Measurements from ENCODE around the gene PTTG1IP. TPM values are rescaled to one million over a fixed set of nuclear protein-coding genes. Genes with fewer than 3 reads are reported as not detected.

Gene PTTG1IP
- total RNA-seq, 6 donors from 2014 or later: 150 to 316 (median 247) TPM

GRCh38 chr21:44815225-44815624 is 58.3 kb downstream of the PTTG1IP start:
- 90 to 100% methylated on average over 5 to 8 of the region's 8 CpGs for WGBS, 2 donors
- DNase-seq (peak in 1 of 2 donors; percentile 70), ATAC-seq (ENCODE audit: low FRiP score in 2 of 2) (no peak)
- no peaks in the 10 kb centered on the region for H3K27me3 ChIP-seq
- H3K9me3 ChIP-seq: peaks cover 0 to 3% (median 1%) of the 10 kb centered on the region in 4 donors
- H3K4me3 ChIP-seq: no peak overlapping the region
- TF ChIP-seq, protein P1, sequence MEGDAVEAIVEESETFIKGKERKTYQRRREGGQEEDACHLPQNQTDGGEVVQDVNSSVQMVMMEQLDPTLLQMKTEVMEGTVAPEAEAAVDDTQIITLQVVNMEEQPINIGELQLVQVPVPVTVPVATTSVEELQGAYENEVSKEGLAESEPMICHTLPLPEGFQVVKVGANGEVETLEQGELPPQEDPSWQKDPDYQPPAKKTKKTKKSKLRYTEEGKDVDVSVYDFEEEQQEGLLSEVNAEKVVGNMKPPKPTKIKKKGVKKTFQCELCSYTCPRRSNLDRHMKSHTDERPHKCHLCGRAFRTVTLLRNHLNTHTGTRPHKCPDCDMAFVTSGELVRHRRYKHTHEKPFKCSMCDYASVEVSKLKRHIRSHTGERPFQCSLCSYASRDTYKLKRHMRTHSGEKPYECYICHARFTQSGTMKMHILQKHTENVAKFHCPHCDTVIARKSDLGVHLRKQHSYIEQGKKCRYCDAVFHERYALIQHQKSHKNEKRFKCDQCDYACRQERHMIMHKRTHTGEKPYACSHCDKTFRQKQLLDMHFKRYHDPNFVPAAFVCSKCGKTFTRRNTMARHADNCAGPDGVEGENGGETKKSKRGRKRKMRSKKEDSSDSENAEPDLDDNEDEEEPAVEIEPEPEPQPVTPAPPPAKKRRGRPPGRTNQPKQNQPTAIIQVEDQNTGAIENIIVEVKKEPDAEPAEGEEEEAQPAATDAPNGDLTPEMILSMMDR (IDR thresholded peaks at IDR 0.05): no peak
- TF ChIP-seq POLR2AphosphoS5 (IDR thresholded peaks at IDR 0.05) (no peak), POLR2A (IDR thresholded peaks at IDR 0.05) (no peak), EP300 (IDR thresholded peaks at IDR 0.05) (no peak)
- H3K36me3 ChIP-seq: peaks cover 2 to 25% (median 18%) of the 10 kb centered on the region in 4 donors
- no peak overlapping the region for H3K27ac ChIP-seq
- H3K4me1 ChIP-seq: peaks cover 16 to 33% (median 24%) of the 10 kb centered on the region in 4 donors

DNA sequence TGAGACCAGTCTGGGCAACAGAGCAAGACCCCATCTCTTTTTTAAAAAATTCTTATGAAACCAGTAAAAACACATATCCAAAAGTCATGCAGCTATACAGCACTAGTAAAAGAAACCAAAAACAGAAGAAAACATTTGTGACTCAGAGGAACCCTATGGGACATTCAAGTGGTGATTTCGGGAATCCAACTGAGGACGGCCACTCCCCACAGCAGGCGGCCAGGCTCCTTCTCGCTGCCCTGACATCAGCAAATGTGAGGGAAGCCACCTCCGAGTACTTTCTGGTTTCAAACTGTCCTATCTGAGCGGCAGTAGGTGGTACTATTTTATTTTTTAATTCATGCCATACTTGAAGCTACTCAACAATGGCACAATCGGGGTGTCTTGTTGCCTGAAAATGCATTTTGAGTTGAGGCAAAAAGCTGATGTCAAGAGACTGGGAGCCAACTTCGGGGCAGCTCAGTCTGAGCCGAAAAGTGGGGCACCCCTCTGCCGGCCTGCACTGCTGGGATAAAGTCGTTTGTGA is 58.9 kb downstream of the PTTG1IP start:
- DNase-seq (no peak), ATAC-seq (ENCODE audit: low FRiP score in 2 of 2) (no peak)
- Histone ChIP-seq H3K27me3 (no peaks in the 10 kb centered on the region), H3K4me3 (no peak overlapping the region), H3K27ac (no peak overlapping the region), H3K4me1 (peaks cover 16 to 33% (median 24%) of the 10 kb centered on the region in 4 donors), H3K36me3 (peaks cover 9 to 31% (median 24%) of the 10 kb centered on the region in 4 donors), H3K9me3 (peaks cover 0 to 3% (median 0%) of the 10 kb centered on the region in 4 donors)
- 86 to 87% methylated on average over 11 of the region's 11 CpGs for WGBS, 2 donors
- no peak for TF ChIP-seq POLR2AphosphoS5 (IDR thresholded peaks at IDR 0.05)
- TF ChIP-seq POLR2A (IDR thresholded peaks at IDR 0.05): no peak
- TF ChIP-seq, protein P1 (IDR thresholded peaks at IDR 0.05): no peak
- no peak for TF ChIP-seq EP300 (IDR thresholded peaks at IDR 0.05)

GRCh38 chr21:44813727-44814126 is 59.8 kb downstream of the PTTG1IP start:
- DNase-seq: no peak
- no peak for TF ChIP-seq EP300 (IDR thresholded peaks at IDR 0.05)
- TF ChIP-seq, protein P1 (IDR thresholded peaks at IDR 0.05): no peak
- TF ChIP-seq POLR2A (IDR thresholded peaks at IDR 0.05): no peak
- TF ChIP-seq POLR2AphosphoS5 (IDR thresholded peaks at IDR 0.05): no peak
- WGBS, 2 donors: 95 to 98% methylated on average over 9 to 18 of the region's 18 CpGs
- Histone ChIP-seq H3K36me3 (peaks cover 10 to 39% (median 28%) of the 10 kb centered on the region in 4 donors), H3K9me3 (no peaks in the 10 kb centered on the region), H3K4me1 (peaks cover 14 to 30% (median 22%) of the 10 kb centered on the region in 4 donors), H3K27me3 (no peaks in the 10 kb centered on the region), H3K4me3 (no peak overlapping the region), H3K27ac (no peak overlapping the region)
- no peak for ATAC-seq (ENCODE audit: low FRiP score in 2 of 2)

- DNase-seq: no peak
- peaks cover 11 to 25% (median 18%) of the 10 kb centered on the region in 4 donors for H3K4me1 ChIP-seq
- ATAC-seq (ENCODE audit: low FRiP score in 2 of 2): no peak
- H3K27me3 ChIP-seq: no peaks in the 10 kb centered on the region
- no peak overlapping the region for H3K4me3 ChIP-seq
- H3K27ac ChIP-seq: no peak overlapping the region
- peaks cover 10 to 45% (median 33%) of the 10 kb centered on the region in 4 donors for H3K36me3 ChIP-seq
- H3K9me3 ChIP-seq: no peaks in the 10 kb centered on the region
- WGBS, 2 donors: 90 to 95% methylated on average over 10 of the region's 10 CpGs
- no peak for TF ChIP-seq POLR2A (IDR thresholded peaks at IDR 0.05)
- TF ChIP-seq POLR2AphosphoS5 (IDR thresholded peaks at IDR 0.05): no peak
- TF ChIP-seq, protein P1 (IDR thresholded peaks at IDR 0.05): no peak
- no peak for TF ChIP-seq EP300 (IDR thresholded peaks at IDR 0.05)
These were observed 60.3 kb downstream of the PTTG1IP start for GRCh38 chr21:44813149-44813548.

GRCh38 chr21:44812640-44813039 is 60.9 kb downstream of the PTTG1IP start:
- ATAC-seq (ENCODE audit: low FRiP score in 2 of 2) (no peak), DNase-seq (no peak)
- peaks cover 10 to 49% (median 37%) of the 10 kb centered on the region in 4 donors for H3K36me3 ChIP-seq
- peaks cover 11 to 25% (median 18%) of the 10 kb centered on the region in 4 donors for H3K4me1 ChIP-seq
- H3K27ac ChIP-seq: no peak overlapping the region
- no peak overlapping the region for H3K4me3 ChIP-seq
- H3K9me3 ChIP-seq: no peaks in the 10 kb centered on the region
- no peaks in the 10 kb centered on the region for H3K27me3 ChIP-seq
- TF ChIP-seq POLR2A (IDR thresholded peaks at IDR 0.05): no peak
- TF ChIP-seq EP300 (IDR thresholded peaks at IDR 0.05): no peak
- TF ChIP-seq, protein P1 (IDR thresholded peaks at IDR 0.05): no peak
- no peak for TF ChIP-seq POLR2AphosphoS5 (IDR thresholded peaks at IDR 0.05)
- 85 to 90% methylated on average over 11 to 14 of the region's 14 CpGs for WGBS, 2 donors

Measured in upper lobe of left lung (tissue), 6 donors.